ENCODE measurements around the gene LETMD1. TPM values are rescaled to one million over a fixed set of nuclear protein-coding genes. Genes with fewer than 3 reads are reported as not detected.

The LETMD1 gene
- total RNA-seq, 4 donors from 2014 or later = 38.5 to 93.2 (median 72.3) TPM

GRCh38 chr12:51020448-51021182 is 27.5 kb upstream of the LETMD1 start:
- Histone ChIP-seq H3K27me3 (no peaks in the 10 kb centered on the region), H3K4me1 (peaks cover 28% of the 10 kb centered on the region), H3K27ac (peak overlapping the region; percentile 4), H3K4me3 (no peak overlapping the region), H3K36me3 (no peaks in the 10 kb centered on the region), H3K9me3 (no peaks in the 10 kb centered on the region)
- TF ChIP-seq CTCF (IDR thresholded peaks at IDR 0.05) = no peak
- no peak for TF ChIP-seq POLR2A (IDR thresholded peaks at IDR 0.05)
- TF ChIP-seq EP300 (IDR thresholded peaks at IDR 0.05) = no peak
- TF ChIP-seq POLR2AphosphoS5 (IDR thresholded peaks at IDR 0.05) = no peak
- WGBS = 85% methylated on average over 7 of the region's 7 CpGs
- no peak for DNase-seq (ENCODE audit: low spot score in 2 of 2)

GRCh38 chr12:51021694-51022093 is 26.4 kb upstream of the LETMD1 start:
- H3K27me3 ChIP-seq = no peaks in the 10 kb centered on the region
- H3K36me3 ChIP-seq = no peaks in the 10 kb centered on the region
- H3K27ac ChIP-seq = no peak overlapping the region

DNA sequence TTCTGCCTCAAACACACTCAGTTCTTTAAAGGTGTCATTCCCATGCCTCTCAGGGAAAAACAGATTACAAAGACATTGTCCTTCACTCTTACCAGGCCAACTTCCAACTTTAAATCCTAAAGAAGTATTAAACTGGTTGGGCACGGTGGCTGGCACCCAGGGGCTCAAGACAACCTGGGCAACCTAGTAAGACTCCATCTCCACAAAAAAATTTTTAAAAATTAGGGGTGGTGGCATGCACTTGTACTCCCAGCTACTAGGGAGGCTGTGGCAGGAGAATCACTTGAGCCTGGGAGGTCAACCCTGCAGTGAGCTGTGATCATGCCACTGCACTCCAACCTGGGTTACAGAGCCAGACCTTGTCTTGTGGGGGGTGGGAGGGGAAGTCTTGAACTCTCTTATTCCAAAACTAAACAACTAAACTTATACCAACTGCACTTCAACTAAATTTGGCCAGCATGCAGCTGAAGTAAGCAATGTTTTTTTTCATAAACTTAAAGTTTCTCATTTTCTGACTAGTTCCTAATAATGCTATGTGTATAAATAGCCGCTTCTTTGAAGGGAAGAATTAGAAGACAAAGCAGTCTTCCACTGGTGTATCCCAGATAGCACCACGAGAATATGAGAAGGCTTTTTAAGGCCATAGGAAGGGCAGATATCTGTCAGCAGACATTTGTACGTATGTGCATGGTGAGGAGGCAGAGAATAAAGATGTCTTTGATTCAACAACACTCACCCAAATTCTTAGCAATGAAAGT is 24.3 kb upstream of the LETMD1 start:
- Histone ChIP-seq H3K36me3 (no peaks in the 10 kb centered on the region), H3K9me3 (no peaks in the 10 kb centered on the region), H3K4me3 (peak overlapping the region; percentile 86), H3K4me1 (peaks cover 42% of the 10 kb centered on the region), H3K27ac (peak overlapping the region; percentile 96), H3K27me3 (no peaks in the 10 kb centered on the region)
- WGBS = 49% methylated on average over 4 of the region's 4 CpGs
- no peak for TF ChIP-seq POLR2A (IDR thresholded peaks at IDR 0.05)
- no peak for DNase-seq (ENCODE audit: low spot score in 2 of 2)

More at GRCh38 chr12:51021694-51022093, 26.4 kb upstream of the LETMD1 start:
- H3K4me1 ChIP-seq = peaks cover 35% of the 10 kb centered on the region
- H3K4me3 ChIP-seq = no peak overlapping the region
- TF ChIP-seq EP300 (IDR thresholded peaks at IDR 0.05) (no peak), POLR2A (IDR thresholded peaks at IDR 0.05) (no peak), POLR2AphosphoS5 (IDR thresholded peaks at IDR 0.05) (no peak), CTCF (IDR thresholded peaks at IDR 0.05) (no peak)
- H3K9me3 ChIP-seq = no peaks in the 10 kb centered on the region
- DNase-seq (ENCODE audit: low spot score in 2 of 2) = no peak
- WGBS = 59% methylated on average over 1 of the region's 1 CpG

DNA sequence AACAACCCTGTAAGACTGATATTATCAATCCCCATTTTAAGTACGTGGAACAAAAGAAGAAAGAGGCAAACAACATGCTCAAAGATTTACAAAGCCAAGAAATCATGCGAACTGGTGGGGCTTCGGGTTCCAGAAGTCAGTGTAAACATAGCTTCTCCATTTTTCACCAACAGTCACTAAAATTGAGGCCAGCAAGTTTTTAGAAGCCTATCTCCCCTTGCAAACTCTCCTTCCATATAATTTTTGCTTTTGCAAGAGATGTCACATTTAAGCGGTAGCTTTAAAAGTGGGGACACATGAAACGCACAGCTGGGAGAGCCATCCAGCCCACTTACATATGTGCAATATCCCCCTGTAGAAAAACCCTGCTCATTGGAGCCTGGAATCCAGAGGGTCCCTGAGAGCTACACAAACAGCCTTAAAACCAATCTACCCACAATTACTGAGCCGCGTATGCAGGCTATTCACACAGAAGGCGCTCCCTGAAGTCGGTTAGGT is 22.7 kb upstream of the LETMD1 start:
- H3K9me3 ChIP-seq = no peaks in the 10 kb centered on the region
- H3K27me3 ChIP-seq = no peaks in the 10 kb centered on the region
- no peaks in the 10 kb centered on the region for H3K36me3 ChIP-seq
- TF ChIP-seq EP300 (IDR thresholded peaks at IDR 0.05) (no peak), POLR2AphosphoS5 (IDR thresholded peaks at IDR 0.05) (no peak), CTCF (IDR thresholded peaks at IDR 0.05) (no peak), POLR2A (IDR thresholded peaks at IDR 0.05) (no peak)
- H3K4me1 ChIP-seq = peaks cover 44% of the 10 kb centered on the region
- peak overlapping the region; percentile 96 for H3K27ac ChIP-seq
- H3K4me3 ChIP-seq = peak overlapping the region; percentile 86
- no peak for DNase-seq (ENCODE audit: low spot score in 2 of 2)
- 7% methylated on average over 9 of the region's 9 CpGs for WGBS

DNA sequence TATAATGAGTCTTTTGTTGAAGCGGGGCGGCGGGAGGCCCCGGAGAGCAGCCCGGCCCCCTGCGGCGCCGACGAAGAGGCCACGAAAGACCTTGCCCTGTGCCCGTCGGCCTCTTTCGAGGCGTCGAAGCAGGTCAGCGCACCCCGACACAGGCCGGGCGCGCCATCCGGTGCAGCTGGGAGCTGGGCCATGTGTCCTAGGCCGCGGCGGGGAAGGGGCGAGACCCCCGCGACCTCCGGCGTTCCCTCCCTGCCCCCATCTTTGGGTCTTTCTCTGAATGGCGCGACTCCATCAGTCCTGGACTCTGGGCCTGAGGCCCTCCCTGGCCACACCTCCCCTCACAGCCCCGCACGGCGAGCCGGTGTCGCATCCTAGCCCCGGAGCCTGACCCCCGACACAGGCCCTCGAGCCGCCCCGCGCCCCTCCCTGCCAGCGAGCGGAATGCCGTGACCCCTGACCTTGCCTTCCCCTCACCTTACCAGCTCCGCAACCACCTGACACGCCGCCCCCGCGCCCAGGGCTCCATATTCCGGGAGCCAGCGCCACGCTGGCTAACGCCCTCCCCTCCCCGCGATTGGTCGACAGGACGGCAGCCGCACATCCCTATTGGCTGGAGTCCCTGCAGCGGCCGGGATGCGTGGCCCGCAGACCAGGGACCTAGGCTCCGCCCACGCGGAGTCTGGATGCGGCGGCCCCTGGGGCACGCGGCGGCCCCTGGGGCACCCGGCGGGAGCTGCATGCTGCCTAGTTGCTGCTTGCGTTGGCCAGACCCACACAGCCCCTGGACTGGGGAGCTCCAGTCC is 22.1 kb upstream of the LETMD1 start, which contains the start of gene SLC11A2:
TSS of gene SLC11A2 (minus strand) at position 549 of the 803 bp plus-strand sequence. CDS start 15,656 bp downstream, outside the sequence.
- under 1% methylated on average over 16 of the region's 74 CpGs for WGBS
- H3K4me1 ChIP-seq = peaks cover 44% of the 10 kb centered on the region
- TF ChIP-seq POLR2A (IDR thresholded peaks at IDR 0.05) (peak; percentile 42 to 62), CTCF (IDR thresholded peaks at IDR 0.05) (peak in 1 of 2 donors; percentile 13), EP300 (IDR thresholded peaks at IDR 0.05) (no peak), POLR2AphosphoS5 (IDR thresholded peaks at IDR 0.05) (peak in 2 of 3 donors; percentile 7 to 49)

More for the DNA sequence above, 22.1 kb upstream of the LETMD1 start, which contains the start of gene SLC11A2:
- no peaks in the 10 kb centered on the region for H3K36me3 ChIP-seq
- DNase-seq (ENCODE audit: low spot score in 2 of 2) = peak; percentile 97 to 98
- peak within 1 kb of the TSS; percentile 86 for H3K4me3 ChIP-seq
- no peaks in the 10 kb centered on the region for H3K27me3 ChIP-seq
- peak within 1 kb of the TSS; percentile 96 for H3K27ac ChIP-seq
- no peaks in the 10 kb centered on the region for H3K9me3 ChIP-seq
